Left cardiac atrium (tissue), 4 donors: ENCODE results near the gene TCF4. TPM values are rescaled to one million over a fixed set of nuclear protein-coding genes. Genes with fewer than 3 reads are reported as not detected.
A peak's percentile ranks its signal among the peaks of the same experiment; 100 is the strongest.

Experiments
- ATAC-seq, 2 donors: fragments of 200-7000 bp; cut with Tn5 transposase; one replicate each; pipeline ENCODE4 v1.9.1; 2020; ENCODE audit warnings: mild to moderate bottlenecking in 2 of 2, moderate library complexity in 2 of 2
- DNase-seq: peaks from one replicate; pipeline ENCODE4 v3.0.0-alpha.2; 2020
- intact Hi-C, 2 donors: fragments of 100-400 bp; cut with DNase I; formaldehyde crosslinking; loops; one replicate each; pipeline versions ENCODE4 v1.14.1 to v1.15.1; 2022 to 2023
- total RNA-seq, 2 donors: library from RNA; stranded (reverse); fragmentation: NEBNext Ultra II Directional; extraction: Animal tissue kit (Norgen Biotek cat#: 25700); gene quantifications; one replicate each; pipeline ENCODE4 v1.2.1, GENCODE V29; 2021
- donor health status: DM: no; HTN: yes; CAD: no.
- donor health status: DM: no; HTN: yes; CAD: no; lungs with severe emphysema.
- donor health status: DM: yes; HTN: yes; CAD: no.
- donor health status: Dilated cardiomyopathy.

The TCF4 gene
- total RNA-seq, 2 donors from 2014 or later, result 58.5 to 77.4 TPM

GRCh38 chr18:55310044-55310676 lies 277.8 kb downstream of the TCF4 start:
- ATAC-seq (no peak), DNase-seq (no peak)
- intact Hi-C loops, result loop anchor here in 1 of 2 donors (10.0 kb wide), 1 partner anchor 45 kb away; no protein-coding TSS in a partner anchor

- ATAC-seq, result no peak
- no peak for DNase-seq
- intact Hi-C loops, result no loop called here
Observed at GRCh38 chr18:55309249-55309648, 278.7 kb downstream of the TCF4 start.

GRCh38 chr18:55307505-55307904 lies 280.5 kb downstream of the TCF4 start:
- ATAC-seq (no peak), DNase-seq (no peak)
- intact Hi-C loops, result no loop called here

DNA sequence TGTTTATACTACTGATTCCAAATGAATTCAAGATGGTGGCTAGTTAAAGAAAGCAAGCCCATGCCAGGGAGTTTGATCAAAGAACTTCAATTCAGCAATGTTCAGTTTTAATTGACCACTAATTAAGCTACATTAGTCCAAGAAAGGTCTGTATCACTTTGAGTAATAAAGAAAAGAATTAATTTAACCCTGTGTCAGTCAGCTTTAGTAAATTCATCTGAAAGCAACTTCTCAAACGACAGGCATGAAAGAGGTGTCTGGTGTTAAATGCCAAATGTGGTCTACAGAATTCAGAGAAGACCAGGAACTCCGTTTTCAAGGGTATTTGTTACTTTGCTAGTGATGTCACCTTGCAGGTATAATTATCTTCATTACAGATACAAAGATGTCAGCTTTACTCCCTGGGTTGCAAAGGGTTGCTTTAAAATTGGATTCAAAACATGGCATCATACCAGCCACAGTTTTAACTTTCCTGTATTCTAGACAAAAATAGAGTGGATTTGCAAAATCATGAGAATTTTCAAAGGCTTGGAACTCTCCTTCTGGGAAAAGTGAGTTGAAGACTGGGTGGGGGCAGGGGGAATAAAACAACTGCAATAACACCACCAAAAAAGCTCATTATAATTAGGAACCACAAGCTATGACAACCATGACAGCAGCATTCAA lies 281.5 kb downstream of the TCF4 start:
- intact Hi-C loops, result no loop called here
- DNase-seq (no peak), ATAC-seq (no peak)

- intact Hi-C loops, result no loop called here
- ATAC-seq, result peak in 1 of 2 donors; percentile 36
Observed at GRCh38 chr18:55302167-55302833, 285.7 kb downstream of the TCF4 start.

DNA sequence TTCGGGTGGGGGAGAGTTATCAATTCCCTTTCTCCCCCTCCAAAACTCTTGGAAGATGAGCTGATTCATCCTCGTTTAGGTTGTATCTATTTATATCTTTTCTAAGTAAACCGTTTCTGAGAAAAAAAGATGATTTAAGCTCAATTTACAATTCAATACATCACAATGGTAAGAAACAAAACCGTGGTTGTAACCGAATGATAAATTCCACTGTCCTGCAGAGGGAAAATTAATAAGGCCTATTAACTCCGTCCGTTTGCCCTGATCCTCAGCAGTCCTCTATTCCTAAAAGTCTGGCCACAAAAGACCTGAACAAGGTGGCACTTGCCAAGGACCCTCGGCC lies 286.2 kb downstream of the TCF4 start:
- ATAC-seq, result no peak
- DNase-seq, result no peak
- intact Hi-C loops, result no loop called here

More at GRCh38 chr18:55302167-55302833, 285.7 kb downstream of the TCF4 start:
- DNase-seq, result no peak

- intact Hi-C loops, result no loop called here
- no peak for DNase-seq
- ATAC-seq, result no peak
Observed at GRCh38 chr18:55300936-55301531, 287.0 kb downstream of the TCF4 start.

DNA sequence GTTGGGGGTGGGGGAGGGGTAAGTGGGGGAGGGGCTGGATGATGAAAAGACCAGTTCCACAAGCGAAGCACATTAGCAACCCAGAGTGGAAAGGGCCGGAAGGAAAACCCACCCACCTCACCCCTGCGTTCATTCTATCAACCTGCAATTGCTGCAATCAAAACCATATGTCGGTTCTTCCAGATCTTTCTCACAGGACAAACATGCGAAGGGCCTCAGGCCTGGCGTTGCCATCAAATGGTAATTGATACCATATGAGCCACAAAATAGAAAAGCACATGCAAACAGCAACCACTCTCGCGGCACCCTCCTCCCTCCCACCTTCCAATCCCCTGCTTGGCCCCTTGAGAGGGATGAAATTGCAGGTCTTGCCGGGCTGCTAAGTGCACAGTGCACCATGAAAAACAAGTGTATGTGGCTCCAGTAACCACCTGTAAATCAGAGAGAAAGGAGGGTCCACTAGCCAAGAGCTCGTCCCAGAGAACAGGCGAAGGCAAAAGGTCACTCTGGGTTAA lies 287.5 kb downstream of the TCF4 start:
- intact Hi-C loops, result no loop called here
- no peak for DNase-seq
- no peak for ATAC-seq

DNA sequence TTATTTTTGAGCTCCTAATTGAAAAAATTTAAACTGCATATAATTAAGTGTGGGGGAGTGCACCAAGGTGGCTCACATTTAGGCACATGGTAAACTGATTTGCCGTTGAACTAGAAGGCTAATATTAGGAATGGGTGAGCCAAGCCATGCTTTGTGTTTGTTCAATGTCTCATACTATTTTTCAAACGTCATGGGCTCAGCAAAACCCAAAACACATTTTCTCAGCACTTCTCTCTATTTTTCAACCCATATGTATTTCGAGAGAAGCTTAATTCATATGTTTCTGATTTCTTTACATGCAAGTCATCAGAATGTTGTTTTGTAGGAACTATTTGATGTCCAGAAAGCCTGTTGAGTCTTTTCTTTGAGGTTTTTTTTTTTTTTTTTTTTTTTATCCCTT lies 291.2 kb downstream of the TCF4 start:
- DNase-seq (no peak), ATAC-seq (no peak)
- intact Hi-C loops, result no loop called here

DNA sequence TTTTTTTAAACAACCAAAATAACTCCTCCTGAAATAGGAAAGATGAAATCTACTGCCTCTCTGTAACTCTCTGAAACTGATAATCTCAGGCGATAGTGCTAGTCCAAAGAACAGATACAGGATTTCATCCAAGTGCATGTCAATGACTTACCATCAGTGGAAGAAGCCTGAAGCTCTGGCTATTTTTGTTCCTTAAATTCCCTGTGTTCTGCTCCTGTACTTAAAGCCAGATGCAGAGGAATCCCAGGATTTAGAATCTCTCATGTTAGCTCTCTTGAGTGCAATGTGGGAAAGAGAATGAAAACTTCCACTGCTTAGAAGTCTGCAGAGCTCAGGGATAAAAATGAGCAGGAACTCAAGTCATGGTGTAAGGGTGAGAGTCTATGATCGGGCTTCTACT lies 291.9 kb downstream of the TCF4 start:
- intact Hi-C loops, result no loop called here
- ATAC-seq (no peak), DNase-seq (no peak)

- no peak for DNase-seq
- intact Hi-C loops, result no loop called here
- no peak for ATAC-seq
Observed at GRCh38 chr18:55290898-55291297, 297.1 kb downstream of the TCF4 start.

DNA sequence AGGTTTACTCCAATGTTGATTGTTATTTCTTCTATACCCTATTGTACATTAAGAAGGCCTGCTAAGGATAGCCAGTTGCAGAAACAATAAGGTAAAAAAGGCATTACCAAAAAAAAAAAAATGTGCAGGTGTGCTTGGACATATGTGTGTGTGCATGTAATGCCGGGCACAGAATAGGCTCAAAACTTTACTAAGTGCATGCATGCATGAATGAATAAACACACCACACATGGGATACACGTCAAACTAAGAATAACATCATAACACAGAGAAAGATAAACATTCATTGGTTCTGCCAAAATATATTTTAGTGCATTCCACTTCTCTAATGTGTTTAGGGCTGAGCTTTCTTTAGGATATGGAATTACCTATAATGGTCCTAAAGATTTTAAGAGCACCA lies 298.2 kb downstream of the TCF4 start:
- ATAC-seq (no peak), DNase-seq (no peak)
- intact Hi-C loops, result no loop called here

GRCh38 chr18:55289048-55289447 lies 298.9 kb downstream of the TCF4 start:
- ATAC-seq (no peak), DNase-seq (no peak)
- intact Hi-C loops, result no loop called here

- intact Hi-C loops, result no loop called here
- ATAC-seq, result no peak
- DNase-seq, result no peak
Observed at GRCh38 chr18:55287935-55288868, 299.8 kb downstream of the TCF4 start.

GRCh38 chr18:55287149-55287806 lies 300.7 kb downstream of the TCF4 start:
- intact Hi-C loops, result no loop called here
- ATAC-seq, result peak in 1 of 2 donors; percentile 41

GRCh38 chr18:55286257-55286825 lies 301.7 kb downstream of the TCF4 start:
- intact Hi-C loops, result no loop called here
- DNase-seq, result no peak
- ATAC-seq, result no peak

More at GRCh38 chr18:55287149-55287806, 300.7 kb downstream of the TCF4 start:
- DNase-seq, result no peak

DNA sequence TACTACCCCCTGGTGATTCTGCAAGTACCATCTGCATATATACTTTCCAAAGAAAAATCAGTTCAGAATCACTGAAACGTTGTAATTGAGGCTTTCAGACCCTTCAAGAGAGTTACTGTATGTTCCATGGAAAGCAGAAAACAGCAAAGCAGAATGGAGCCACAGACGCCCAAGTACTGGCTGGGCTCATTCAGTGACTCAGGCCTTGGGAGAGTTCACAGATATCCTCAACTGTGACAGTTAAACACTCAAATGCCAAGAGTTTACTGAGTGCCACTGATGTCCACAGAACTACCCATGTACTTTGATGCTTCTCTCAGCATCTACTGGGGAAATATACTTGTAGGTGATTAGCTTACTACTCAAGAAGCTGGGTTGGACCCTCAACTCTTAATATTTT lies 303.4 kb downstream of the TCF4 start:
- intact Hi-C loops, result no loop called here
- DNase-seq, result no peak
- ATAC-seq, result peak in 1 of 2 donors; percentile 80

DNA sequence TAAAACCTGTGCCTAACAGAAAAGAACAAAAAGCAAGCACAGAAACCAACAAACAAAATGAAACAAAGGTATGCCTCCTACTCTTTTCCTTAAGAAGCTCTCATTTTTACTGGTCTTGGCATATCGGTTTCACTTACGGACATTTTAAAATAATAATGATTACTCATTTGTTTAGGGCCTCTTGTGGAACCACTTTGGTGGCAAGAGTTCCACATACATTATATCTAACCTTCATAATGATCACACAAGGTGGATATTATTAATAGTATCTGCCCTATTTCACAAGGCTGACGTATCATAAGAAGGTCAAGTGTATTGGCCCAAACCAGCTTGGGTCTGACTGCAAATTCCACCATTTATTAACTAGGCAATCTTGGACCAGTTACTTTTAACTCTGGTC lies 304.7 kb downstream of the TCF4 start:
- intact Hi-C loops, result no loop called here
- no peak for DNase-seq
- ATAC-seq, result no peak
